HG02678 (cell line): ENCODE results near the gene PRKCA.
A peak's percentile ranks its signal among the peaks of the same experiment; 100 is the strongest.
"Not testable (repeated sequence)": the region's sequence is repeated elsewhere in the genome, so short reads cannot be mapped to it uniquely, and the experiment has no call there.

ENCODE experiments used
- ATAC-seq: cut with Tn5 transposase; IDR thresholded peaks from one replicate; pipeline ENCODE4 v1.9.1; 2021; ENCODE audit warnings: mild to moderate bottlenecking, moderate library complexity; ENCODE audit not compliant: unreplicated experiment

The PRKCA gene

DNA sequence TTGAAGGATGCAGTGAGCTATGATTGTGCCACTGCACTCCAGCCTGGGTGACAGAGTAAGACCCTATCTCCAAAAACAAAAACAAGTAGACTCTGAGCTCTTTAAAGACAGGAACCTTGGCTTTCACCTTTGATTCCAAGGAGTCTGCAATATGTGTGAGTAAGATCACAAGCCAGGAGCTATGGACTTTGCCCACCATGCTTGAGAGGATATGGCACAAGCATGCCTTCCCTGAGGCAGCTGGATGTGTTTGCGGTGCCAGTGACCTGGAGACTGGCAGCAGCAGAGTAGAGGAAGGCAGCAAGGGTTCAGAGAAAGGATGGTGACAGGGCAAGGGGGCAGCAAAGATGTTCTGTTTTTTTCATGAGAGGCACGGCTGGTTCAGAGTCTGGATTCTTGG is 14.5 kb upstream of the PRKCA start:
- no peak for ATAC-seq

DNA sequence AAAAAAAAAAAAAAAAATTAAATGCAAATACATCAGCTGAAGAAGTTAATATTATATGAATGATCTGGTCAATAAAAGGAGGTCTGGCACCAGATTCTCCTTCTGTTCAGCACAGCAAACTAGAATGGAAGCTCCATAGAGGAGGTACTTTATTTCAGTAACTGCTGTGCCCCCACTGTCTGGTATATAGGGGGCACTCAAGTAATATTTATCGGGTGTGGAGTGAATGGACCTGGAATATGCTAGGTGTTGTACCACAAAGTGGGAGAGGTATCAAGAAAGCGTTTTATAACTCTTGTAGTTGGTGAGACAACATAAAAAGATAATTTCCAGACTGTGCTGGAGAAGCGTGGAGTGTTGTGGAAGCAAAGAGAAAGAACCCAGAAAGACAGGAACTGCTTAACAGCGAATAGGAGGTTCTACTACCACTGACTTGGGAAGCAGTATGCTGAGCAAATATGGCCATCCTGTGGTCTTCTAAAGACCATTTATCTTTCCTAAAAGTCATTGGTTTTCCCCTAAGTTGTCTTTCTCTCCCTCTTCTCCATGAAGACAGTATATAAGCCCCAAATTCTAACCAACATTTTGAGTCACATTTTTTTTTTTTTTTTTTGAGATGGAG is 12.2 kb upstream of the PRKCA start:
- no peak for ATAC-seq

DNA sequence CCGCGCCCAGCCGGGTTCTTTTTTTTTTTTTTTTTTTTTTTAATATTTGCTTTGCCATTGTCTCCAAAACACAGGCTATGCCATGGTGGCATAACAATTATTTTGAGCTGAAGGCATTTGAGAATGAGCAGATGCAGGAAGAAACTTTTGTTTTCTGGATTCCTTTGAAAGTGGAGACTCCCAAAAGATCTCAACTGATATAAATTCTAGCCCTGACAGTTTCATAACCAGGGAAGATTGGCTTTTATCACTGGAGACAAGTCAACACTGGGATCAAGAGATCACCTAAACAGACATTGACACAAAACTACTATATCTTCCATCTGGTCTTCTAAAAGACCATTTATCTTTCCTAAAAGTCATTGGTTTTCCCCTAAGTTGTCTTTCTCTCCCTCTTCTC is 10.1 kb upstream of the PRKCA start:
- ATAC-seq = no peak

DNA sequence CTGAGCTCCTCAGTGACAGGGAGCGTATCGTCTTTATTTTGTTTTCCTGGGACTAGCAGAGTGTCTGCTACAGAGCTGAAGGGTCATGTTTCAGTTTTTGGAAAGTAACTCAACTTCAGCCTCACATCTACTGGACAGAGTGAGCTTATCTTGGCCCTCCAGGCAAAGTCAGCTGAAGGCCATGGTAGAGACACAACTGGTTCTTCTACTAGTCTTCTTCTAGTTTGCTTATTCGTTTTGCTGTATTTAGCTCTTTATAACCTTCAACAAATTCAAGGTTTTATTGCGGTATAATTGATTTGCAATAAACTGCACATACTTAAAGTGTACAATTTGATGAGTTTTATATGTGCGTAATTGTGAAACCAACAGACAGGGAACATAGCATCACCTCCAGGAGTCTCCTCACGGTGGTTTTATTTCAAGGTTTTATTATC is 6.1 kb upstream of the PRKCA start:
- no peak for ATAC-seq

DNA sequence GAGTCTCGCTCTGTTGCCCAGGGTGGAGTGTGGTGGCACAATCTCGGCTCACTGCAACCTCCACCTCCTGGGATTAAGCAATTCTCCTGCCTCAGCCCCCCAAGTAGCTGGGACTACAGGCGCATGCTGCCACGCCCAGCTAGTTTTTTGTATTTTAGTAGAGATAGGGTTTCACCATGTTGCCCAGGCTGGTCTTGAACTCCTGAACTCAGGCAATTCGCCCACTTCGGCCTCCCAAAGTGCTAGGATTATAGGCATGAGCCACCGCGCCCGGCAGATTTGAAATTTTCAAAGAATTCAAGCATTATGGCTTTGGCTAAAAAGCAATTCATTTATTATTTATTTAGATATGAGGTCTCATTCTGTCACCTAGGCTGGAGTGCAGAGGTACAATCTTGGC is 5.0 kb upstream of the PRKCA start:
- ATAC-seq = not testable (repeated sequence)

DNA sequence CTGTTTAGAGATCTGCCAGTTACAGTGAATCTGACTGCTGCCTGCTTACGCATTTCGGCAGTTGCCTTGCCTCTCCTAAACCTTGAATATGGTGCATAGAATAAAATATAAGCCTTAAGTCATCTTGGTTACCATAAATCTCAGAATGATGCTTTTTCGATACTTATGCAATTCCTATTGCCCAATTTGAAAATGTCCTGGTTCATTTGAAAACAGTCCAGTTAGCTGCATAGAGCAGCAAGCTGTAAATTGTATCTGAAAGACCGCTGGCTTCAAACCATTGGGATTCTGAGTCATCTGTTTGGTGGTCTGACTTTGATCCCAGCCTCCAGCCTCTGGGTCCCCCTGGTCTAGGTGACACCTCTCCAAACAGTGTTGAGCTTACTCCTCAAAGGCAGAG is 2.7 kb upstream of the PRKCA start:
- no peak for ATAC-seq

DNA sequence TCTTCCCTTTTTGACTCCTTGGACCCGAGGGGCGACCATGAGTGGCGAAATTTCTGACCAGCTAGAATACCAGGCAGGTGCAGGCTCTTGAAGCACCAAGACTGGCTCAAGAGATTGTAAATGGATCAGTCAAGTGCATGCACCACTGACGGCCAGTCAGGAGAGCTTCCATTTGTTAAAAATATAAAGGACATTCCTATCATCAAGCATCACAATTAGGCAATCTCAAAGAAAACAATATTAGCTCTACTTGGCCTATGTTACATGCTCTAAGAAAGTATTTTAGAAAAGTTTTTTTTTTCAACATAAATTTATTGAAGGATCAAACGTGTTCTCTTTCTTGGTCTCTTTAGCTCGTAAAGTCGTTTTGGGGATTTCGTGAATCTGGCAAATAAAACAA is 1.5 kb upstream of the PRKCA start:
- ATAC-seq = no peak

DNA sequence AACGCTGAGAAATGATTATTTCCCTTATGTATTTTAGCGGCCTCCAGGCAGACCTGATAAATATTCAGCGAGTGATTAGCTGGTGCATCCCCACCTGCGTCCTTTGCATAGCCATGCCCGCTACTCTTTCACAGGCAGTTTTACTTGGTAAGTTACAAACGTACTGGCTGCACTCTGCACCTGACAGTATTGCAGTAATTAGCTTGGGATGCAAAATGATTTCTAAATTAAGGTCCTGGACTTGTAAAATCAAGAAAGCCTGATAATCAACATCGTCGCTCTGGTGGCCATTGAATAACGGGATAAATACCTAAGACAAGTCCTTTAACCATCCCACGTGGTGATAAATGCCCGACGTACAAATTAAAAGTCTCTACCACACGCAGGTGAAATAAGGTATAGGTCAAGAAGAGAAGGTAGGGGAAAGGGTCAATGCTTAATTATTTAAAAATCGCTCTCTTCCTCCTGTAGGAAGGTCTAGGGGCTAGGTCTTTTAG is 998 bp upstream of the PRKCA start:
- ATAC-seq = no peak

DNA sequence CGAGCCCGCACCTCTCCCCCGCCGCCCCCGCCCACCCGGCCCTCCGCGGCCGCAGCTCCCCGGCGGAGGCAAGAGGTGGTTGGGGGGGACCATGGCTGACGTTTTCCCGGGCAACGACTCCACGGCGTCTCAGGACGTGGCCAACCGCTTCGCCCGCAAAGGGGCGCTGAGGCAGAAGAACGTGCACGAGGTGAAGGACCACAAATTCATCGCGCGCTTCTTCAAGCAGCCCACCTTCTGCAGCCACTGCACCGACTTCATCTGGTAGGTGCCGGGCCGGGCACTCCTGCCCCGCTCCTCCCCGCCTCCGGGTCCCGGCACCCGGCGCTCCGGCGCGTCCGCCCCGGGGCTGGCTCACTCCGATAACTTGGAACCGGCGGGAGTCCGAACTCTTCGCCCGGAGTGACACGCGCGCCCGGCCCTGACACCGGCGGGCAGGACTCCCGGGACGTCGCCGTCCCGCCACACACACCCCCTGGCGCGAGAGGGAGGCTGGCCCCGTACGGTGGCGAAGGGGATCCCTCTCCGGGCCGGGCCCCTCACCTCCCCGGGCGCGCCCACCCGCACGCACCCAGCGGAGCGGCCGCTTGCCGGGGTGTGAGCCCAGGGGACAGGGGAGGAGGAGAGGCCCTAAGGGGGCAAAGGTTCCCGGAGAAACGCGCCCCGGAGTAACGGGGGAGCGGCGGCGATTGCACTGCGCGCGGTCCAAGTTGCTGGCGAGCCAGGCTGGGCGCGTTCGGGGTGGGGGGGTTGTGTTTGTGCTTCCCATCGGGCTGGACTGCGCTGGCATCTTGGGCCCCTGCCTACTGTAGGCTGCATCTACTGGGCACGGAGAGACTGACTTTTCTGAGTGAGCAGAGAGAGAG is 581 bp downstream of the PRKCA start:
- ATAC-seq = peak; percentile 29

DNA sequence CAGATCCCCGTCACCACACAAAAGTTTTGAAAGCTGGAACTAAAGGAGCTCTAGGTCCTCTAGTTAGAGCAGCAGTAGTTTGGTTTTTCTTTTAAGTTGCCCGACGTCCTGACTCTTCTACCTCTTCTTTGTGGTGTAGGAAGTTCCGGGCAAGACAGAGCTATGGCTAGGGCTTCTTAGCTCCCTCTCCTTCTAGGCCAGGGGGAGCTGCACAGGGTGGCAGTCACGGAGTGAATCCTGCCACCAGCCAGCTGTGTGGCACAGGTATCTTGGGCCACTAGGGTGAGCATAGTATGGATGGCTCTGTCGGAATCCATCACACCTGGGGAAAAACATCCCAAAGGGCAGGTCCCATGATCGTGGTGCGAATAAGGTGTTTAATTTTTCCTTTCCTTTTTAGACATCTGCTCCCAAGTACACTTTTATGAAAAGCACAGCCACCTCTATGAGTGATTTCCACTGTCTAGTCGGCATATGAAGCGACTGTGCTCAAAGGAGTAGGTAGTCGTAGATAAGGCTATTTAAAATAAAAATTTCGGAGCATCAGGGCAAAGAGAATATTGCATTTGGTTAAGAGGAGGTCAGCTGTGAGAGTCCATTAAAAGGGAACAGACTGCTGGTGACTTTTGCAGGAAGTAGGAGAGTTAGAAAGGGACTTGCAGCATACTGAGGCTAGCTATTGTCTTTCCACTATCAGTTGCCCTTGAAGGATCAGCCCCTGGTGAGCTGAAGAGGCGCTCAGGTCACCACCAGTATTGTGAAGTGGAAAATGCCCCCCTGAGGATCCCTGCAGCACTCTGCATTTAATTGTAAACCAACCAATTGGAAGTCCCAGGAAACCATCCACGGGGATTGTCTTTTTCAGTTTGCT is 2.1 kb downstream of the PRKCA start:
- no peak for ATAC-seq

DNA sequence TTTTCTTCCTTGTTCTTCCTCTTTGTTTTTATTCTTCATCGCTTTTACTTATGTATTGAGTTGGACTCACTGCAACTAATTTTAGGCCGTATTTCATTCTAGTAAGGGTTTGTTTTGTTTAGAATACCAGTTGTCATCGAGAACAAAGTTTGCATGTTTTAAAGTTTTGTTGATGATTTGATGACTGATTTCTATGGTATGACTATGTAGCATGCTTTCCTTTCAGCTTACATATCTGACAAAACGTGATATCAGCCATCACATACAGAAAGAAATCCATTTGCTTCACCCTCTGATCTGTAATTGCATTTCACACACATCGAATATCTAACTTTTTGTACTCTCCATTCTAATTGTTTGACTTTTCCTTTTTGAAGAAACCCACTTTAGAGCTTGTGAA is 4.0 kb downstream of the PRKCA start:
- no peak for ATAC-seq

DNA sequence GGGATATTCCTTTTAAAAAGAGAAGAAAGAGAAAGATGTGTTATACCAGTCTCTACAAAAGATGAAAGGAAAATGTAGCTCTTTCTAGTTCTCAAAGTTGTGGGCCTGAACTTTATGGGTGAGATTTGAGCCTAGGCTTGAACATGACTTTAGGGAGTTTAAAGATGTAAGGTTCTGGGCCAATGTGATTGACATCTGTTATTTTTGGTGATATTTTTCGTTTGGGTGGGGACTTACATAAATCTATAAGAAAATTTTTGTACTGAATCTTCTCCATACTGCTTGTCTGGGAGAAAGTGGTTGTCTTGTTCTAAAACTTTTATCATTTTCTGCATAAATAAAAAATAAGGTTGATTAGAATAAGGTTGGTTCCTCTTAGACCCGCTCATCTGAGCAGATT is 4.8 kb downstream of the PRKCA start:
- no peak for ATAC-seq

DNA sequence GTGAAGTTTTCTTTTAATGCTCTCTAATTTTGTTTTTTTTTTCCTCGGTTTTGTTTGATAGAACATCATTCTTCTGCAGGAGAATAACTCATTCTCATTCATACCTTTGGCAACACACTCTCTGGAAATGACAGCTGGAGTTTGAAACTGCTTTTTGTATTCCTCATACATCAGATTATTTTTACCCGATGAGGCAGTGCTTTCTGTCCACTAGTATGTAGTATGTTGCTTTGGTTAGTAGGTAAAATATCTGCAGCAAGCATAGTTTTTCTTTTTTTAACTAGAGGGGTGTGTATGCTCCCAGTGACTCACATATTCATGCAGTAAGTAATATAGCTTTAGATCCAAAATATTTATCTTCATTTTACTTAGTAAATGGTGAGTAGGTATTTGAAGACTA is 6.4 kb downstream of the PRKCA start:
- no peak for ATAC-seq

DNA sequence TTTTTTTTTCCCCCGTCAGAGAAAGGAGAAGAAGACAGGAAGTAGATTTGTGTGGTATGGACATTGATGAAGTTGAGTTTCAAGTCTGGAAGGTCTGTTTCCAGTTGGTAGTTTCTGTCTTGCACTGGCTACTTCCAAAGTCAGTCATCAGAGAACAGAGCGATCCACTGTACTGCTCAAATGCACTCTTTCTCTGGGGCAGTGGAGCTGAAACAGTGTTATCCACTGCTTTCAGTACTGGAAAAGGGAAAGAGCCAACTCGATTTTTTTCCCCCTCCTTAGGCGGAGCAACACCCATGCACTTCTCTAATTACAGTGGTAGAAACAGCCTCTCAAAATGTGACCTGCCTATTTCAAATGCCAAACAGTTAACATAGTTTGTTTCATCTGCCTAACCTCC is 7.4 kb downstream of the PRKCA start:
- no peak for ATAC-seq

DNA sequence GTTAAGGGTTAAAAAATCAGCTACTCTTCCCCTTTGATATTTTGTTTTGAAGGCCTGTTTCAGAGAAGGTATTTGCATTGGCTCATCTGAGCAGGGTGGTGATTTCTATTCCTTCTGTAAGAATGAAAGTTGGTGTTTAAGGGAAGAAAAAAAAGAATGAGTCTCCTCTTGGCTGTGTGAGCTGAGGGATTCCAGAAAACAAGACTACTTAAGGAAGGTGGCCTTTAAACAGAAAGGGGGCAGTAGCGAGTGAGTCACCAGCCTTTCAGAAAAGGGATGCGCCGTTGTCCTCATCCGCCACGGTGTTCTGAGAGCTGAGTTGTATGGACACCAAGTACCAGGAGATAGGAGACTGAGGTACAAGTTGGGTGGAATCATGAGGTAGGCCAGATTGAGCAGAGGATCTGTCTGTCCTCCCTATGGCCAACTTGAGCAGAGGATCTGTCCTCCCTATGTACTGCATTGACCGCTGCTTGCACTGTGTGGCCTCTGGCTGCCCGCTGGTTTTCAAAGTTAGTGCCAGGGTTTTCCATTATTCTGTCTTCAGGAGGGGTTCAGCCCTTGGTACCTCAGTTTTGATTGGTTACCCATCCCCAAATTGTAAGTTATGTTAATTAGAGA is 8.2 kb downstream of the PRKCA start:
- no peak for ATAC-seq

DNA sequence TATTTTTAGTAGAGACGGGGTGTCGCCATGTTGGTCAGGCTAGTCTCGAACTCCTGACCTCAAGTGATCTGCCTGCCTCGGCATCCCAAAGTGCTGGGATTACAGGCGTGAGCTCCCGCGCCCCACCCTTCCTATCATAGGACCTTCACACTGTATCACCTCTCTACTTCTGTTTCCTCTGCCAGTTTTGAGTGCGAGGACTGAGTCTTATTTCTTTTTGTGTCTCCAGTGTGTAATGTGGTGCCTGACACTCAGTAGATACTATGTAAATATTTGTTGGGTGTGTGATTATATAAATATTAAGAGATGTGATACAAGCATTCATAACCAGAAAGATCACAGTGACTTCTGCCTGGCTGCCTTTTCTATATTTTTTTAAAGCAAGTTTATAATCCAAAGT is 10.5 kb downstream of the PRKCA start:
- no peak for ATAC-seq

DNA sequence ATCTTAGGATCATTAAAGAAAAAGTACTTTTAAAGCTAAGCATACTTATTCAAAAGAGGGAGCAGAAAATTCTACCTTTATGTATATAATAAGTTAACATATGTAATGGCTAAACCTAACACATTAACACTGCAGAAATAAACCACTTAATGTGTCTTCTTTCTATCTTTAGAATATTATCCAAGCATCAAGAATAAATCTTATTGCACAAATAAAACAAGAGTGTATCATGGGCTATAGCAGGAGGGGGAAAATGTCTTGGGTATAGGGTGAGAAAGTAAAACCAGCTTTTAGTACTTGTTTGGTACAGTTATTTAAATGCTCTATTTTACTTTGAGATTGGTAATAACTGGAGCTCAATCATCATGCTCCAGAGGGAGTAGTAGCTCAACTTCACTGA is 10.9 kb downstream of the PRKCA start:
- no peak for ATAC-seq

DNA sequence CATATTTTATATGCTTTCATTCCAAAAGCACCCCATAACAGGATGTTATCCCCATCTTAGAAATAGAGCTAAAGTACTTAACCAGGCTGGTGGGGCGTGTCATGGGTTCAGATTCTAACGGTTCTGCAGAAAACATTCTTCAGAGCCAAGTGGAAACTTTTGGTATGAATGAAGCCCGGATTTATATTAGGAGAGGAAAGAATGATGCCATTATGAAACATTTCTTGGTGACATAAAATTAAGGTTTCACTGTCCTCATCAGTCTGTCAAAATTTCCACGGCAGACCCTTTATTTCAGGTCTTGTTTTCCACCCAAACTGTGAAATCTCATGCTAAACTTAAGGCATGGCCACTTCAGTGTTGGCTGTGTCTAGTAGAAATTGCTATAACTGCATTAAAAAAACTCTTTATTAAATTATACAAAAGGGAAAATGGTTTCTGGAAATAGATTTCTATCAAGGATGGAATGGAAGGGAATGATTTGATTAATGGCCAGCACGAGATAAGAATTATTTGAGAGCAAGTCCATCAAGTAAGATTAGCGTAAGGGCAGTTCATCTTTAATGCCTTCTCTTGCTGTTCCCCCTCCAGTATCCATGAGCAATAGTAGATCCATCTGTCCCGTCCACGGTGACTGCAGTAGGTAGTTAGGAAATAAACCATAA is 11.7 kb downstream of the PRKCA start:
- no peak for ATAC-seq

DNA sequence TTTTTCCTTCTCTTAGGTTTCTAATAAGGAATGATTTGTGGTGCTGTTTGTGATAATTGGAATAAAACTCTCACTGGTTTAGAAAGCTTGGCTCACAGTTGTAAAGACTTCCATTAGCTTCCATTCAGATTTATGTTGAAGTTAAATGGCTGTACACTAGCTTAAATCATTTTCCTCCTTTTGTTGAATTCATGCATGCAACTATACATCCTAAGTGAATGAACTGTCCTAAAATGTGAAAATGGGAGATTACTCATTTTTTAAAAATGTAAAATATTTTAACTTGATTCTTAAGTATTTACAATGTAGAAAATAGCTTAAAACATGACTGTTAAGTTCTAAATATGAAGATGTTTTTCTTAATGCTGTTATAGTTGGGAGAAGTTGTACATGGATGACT is 15.2 kb downstream of the PRKCA start:
- ATAC-seq = no peak

DNA sequence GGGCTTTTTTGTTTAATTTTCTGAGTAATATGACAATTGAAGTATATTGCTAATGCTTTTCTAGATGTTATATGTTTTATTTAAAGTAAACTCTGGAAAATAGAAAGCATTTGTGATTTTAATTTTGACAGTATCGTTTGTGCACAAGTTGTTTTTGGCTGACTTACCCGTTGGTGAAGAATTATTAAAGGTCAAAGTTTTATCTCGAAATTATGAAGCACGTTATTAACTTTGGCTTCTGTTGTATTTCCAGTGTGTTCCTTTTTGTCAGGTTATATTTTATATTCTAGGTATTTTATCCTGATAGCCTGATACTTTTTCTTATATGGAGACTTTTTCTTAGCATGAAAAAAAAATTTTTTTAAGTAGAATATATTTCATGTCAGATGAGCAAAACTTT is 16.8 kb downstream of the PRKCA start:
- ATAC-seq = no peak

DNA sequence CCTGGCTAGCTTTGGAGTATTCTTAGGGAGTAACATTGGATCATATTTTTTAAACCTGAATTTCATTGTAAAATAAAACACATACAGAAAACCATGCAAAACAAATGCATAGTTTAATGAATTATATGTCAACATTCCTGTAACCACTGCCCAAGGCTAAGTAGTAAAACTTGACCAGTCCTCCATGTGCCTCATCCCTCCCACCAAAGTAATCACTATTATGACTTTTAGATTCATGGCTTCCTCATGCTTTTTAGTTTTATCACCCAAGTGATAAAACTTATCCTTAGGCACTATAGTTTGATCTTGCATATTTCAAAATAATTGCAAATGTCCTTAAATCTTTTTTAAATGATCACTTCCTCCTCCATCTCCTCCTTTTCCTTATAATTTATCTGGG is 20.4 kb downstream of the PRKCA start:
- no peak for ATAC-seq
